WERI-Rb-1 (cell line): ENCODE measurements around the gene RABGAP1L.

Experiments used
- DNase-seq: peaks from one replicate; pipeline ENCODE4 v3.0.0-alpha.2; 2020
- H3K27ac ChIP-seq: fragments of 250-450 bp; sonication (Bioruptor Pico); 2 replicates; pipeline ENCODE4 v1.5.1; 2020; ENCODE audit warnings: mild to moderate bottlenecking, moderate library complexity
- H3K27me3 ChIP-seq: fragments of 250-450 bp; sonication (Bioruptor Pico); 2 replicates; pipeline ENCODE4 v1.5.1; 2021; ENCODE audit warnings: mild to moderate bottlenecking, low read depth, moderate library complexity; ENCODE audit not compliant: insufficient read depth, severe bottlenecking
- H3K36me3 ChIP-seq: fragments of 250-450 bp; sonication (Bioruptor Pico); 2 replicates; pipeline ENCODE4 v1.5.1; 2020; ENCODE audit warnings: mild to moderate bottlenecking, moderate library complexity
- H3K4me3 ChIP-seq: 2 replicates; pipeline ENCODE4 v1.5.1; 2011; ENCODE audit warnings: low read depth, mild to moderate bottlenecking, control low read depth, low read length
- H3K9me3 ChIP-seq: fragments of 250-450 bp; sonication (Bioruptor Pico); 2 replicates; pipeline ENCODE4 v1.5.1; 2021; ENCODE audit warnings: mild to moderate bottlenecking, moderate library complexity; ENCODE audit not compliant: severe bottlenecking
- TF ChIP-seq, protein P1 (sequence below): IDR thresholded peaks from 2 replicates; pipeline ENCODE4 v1.5.1; 2011; ENCODE audit warnings: low read depth, mild to moderate bottlenecking, control low read depth, inconsistent platforms, low read length

Gene RABGAP1L

GRCh38 chr1:174964261-174964971 is 805.1 kb downstream of the RABGAP1L start:
- no peaks in the 10 kb centered on the region for H3K9me3 ChIP-seq
- no peak for DNase-seq
- no peak overlapping the region for H3K27ac ChIP-seq
- H3K36me3 ChIP-seq, result no peaks in the 10 kb centered on the region
- no peaks in the 10 kb centered on the region for H3K27me3 ChIP-seq
- H3K4me3 ChIP-seq, result no peak overlapping the region
- TF ChIP-seq, protein P1, sequence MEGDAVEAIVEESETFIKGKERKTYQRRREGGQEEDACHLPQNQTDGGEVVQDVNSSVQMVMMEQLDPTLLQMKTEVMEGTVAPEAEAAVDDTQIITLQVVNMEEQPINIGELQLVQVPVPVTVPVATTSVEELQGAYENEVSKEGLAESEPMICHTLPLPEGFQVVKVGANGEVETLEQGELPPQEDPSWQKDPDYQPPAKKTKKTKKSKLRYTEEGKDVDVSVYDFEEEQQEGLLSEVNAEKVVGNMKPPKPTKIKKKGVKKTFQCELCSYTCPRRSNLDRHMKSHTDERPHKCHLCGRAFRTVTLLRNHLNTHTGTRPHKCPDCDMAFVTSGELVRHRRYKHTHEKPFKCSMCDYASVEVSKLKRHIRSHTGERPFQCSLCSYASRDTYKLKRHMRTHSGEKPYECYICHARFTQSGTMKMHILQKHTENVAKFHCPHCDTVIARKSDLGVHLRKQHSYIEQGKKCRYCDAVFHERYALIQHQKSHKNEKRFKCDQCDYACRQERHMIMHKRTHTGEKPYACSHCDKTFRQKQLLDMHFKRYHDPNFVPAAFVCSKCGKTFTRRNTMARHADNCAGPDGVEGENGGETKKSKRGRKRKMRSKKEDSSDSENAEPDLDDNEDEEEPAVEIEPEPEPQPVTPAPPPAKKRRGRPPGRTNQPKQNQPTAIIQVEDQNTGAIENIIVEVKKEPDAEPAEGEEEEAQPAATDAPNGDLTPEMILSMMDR, result no peak

DNA sequence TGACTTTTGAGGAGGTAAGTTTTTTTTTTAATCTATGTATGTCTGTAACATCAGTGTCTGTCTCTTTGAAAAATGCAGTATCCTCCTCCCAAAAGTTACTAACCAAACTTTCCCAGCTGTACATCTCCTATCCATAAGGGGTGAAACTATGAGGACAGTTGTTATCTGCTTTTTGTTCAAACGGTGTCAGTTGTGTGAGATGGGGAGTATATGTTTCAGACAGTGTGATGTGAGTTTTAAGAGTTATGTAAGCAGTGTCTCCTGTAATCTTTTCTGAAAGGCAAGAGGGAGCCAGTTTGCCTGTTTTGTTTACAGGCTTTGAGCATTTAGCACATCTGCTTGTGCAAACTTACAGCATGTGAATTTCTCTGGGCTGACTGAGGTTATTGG is 805.6 kb downstream of the RABGAP1L start:
- H3K9me3 ChIP-seq, result no peaks in the 10 kb centered on the region
- H3K4me3 ChIP-seq, result no peak overlapping the region
- DNase-seq, result no peak
- H3K27ac ChIP-seq, result no peak overlapping the region
- TF ChIP-seq, protein P1, result no peak
- H3K27me3 ChIP-seq, result no peaks in the 10 kb centered on the region
- H3K36me3 ChIP-seq, result no peaks in the 10 kb centered on the region

DNA sequence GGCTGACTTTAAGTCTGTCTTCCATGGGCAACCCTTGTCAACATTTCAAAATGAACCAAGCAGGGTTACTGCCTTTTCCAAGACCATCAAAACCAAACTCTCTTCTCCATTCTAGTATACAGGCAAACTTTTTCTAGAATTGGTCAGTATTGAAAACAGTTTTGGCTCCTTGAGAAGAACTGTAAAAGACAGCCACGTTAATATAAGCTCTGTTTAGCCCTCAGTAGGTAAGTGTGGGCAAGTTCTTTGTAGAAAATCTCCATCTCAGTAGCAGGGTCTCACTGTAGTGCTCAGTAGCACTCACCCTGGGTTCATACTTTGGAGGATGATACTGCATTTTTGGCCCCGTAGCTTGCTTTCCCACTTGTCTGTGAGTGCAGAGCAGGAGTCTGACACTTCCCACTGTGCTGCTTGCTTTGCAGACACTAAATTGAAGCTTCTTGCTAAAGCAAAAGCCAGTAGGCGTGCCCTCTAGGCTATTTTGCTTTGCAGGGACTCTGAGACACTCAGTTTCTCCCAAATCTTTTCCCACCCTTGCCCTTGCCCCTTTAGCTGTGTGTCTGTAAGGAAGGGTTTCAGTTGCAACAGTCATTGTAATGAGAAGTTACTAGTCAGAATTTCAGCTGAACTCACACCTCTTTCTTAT is 806.2 kb downstream of the RABGAP1L start:
- TF ChIP-seq, protein P1, result no peak
- Histone ChIP-seq H3K36me3 (no peaks in the 10 kb centered on the region), H3K27me3 (no peaks in the 10 kb centered on the region), H3K9me3 (no peaks in the 10 kb centered on the region), H3K27ac (no peak overlapping the region), H3K4me3 (no peak overlapping the region)
- DNase-seq, result no peak

GRCh38 chr1:174966008-174966572 is 806.8 kb downstream of the RABGAP1L start:
- Histone ChIP-seq H3K9me3 (no peaks in the 10 kb centered on the region), H3K4me3 (no peak overlapping the region), H3K27me3 (no peaks in the 10 kb centered on the region), H3K27ac (no peak overlapping the region), H3K36me3 (no peaks in the 10 kb centered on the region)
- DNase-seq, result no peak
- TF ChIP-seq, protein P1, result no peak

GRCh38 chr1:174967845-174968705 is 808.8 kb downstream of the RABGAP1L start:
- Histone ChIP-seq H3K4me3 (no peak overlapping the region), H3K9me3 (no peaks in the 10 kb centered on the region), H3K27ac (no peak overlapping the region), H3K36me3 (no peaks in the 10 kb centered on the region), H3K27me3 (no peaks in the 10 kb centered on the region)
- TF ChIP-seq, protein P1, result no peak
- DNase-seq, result no peak
